ENCODE measurements around the gene MCC. TPM values are rescaled to one million over a fixed set of nuclear protein-coding genes. Genes with fewer than 3 reads are reported as not detected.

The MCC gene
- total RNA-seq, 3 donors from 2014 or later (not counting 1 experiment from before 2014, with no cell fraction given): 0.68 to 1.8 (median 1.4) TPM

- intact Hi-C loops (cut with micrococcal nuclease): no loop called here
- H3K27me3 ChIP-seq (ENCODE audit: control insufficient read depth, insufficient read depth, low read length): no peaks in the 10 kb centered on the region
- Mint-ChIP-seq H3K36me3 (no peaks in the 10 kb centered on the region), H3K4me1 (no peaks in the 10 kb centered on the region), H3K4me3 (no peak overlapping the region), H3K27ac (no peak overlapping the region), H3K27me3 (ENCODE audit: low read depth in 2 of 2) (no peaks in the 10 kb centered on the region), H3K9me3 (no peaks in the 10 kb centered on the region)
- H3K9me3 ChIP-seq (ENCODE audit: control insufficient read depth, insufficient read depth, low read length): no peaks in the 10 kb centered on the region
- TF ChIP-seq, protein P1, sequence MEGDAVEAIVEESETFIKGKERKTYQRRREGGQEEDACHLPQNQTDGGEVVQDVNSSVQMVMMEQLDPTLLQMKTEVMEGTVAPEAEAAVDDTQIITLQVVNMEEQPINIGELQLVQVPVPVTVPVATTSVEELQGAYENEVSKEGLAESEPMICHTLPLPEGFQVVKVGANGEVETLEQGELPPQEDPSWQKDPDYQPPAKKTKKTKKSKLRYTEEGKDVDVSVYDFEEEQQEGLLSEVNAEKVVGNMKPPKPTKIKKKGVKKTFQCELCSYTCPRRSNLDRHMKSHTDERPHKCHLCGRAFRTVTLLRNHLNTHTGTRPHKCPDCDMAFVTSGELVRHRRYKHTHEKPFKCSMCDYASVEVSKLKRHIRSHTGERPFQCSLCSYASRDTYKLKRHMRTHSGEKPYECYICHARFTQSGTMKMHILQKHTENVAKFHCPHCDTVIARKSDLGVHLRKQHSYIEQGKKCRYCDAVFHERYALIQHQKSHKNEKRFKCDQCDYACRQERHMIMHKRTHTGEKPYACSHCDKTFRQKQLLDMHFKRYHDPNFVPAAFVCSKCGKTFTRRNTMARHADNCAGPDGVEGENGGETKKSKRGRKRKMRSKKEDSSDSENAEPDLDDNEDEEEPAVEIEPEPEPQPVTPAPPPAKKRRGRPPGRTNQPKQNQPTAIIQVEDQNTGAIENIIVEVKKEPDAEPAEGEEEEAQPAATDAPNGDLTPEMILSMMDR (IDR thresholded peaks at IDR 0.05): no peak
- ATAC-seq (no peak), DNase-seq (no peak)
- WGBS (ENCODE audit: insufficient coverage): 95% methylated on average over 2 of the region's 2 CpGs
- H3K27ac ChIP-seq (ENCODE audit: low read length): no peak overlapping the region
- H3K36me3 ChIP-seq (ENCODE audit: control insufficient read depth, insufficient read depth, low read length): no peaks in the 10 kb centered on the region
- no peaks in the 10 kb centered on the region for H3K4me1 ChIP-seq (ENCODE audit: control insufficient read depth, insufficient read depth, low read length)
- H3K4me3 ChIP-seq (ENCODE audit: low read length): no peak overlapping the region
Observed at GRCh38 chr5:113068559-113068958, 419.7 kb downstream of the MCC start.

- no peak overlapping the region for H3K27ac ChIP-seq (ENCODE audit: low read length)
- H3K27ac Mint-ChIP-seq: no peak overlapping the region
- TF ChIP-seq, protein P1 (IDR thresholded peaks at IDR 0.05): no peak
Observed at GRCh38 chr5:113067635-113068344, 420.5 kb downstream of the MCC start.

GRCh38 chr5:113065626-113066025, 422.6 kb downstream of the MCC start:
- Histone ChIP-seq H3K36me3 (ENCODE audit: control insufficient read depth, insufficient read depth, low read length) (no peaks in the 10 kb centered on the region), H3K27ac (ENCODE audit: low read length) (no peak overlapping the region), H3K4me3 (ENCODE audit: low read length) (no peak overlapping the region), H3K9me3 (ENCODE audit: control insufficient read depth, insufficient read depth, low read length) (no peaks in the 10 kb centered on the region), H3K27me3 (ENCODE audit: control insufficient read depth, insufficient read depth, low read length) (no peaks in the 10 kb centered on the region), H3K4me1 (ENCODE audit: control insufficient read depth, insufficient read depth, low read length) (no peaks in the 10 kb centered on the region)
- Mint-ChIP-seq H3K9me3 (no peaks in the 10 kb centered on the region), H3K4me3 (no peak overlapping the region), H3K4me1 (peaks cover 0 to 8% of the 10 kb centered on the region in 2 donors), H3K36me3 (no peaks in the 10 kb centered on the region), H3K27me3 (ENCODE audit: low read depth in 2 of 2) (no peaks in the 10 kb centered on the region), H3K27ac (no peak overlapping the region)
- 92% methylated on average over 2 of the region's 2 CpGs for WGBS (ENCODE audit: insufficient coverage)
- no peak for ATAC-seq
- TF ChIP-seq, protein P1 (IDR thresholded peaks at IDR 0.05): no peak
- intact Hi-C loops (cut with micrococcal nuclease): no loop called here
- no peak for DNase-seq

More at GRCh38 chr5:113067635-113068344, 420.5 kb downstream of the MCC start:
- Mint-ChIP-seq H3K27me3 (ENCODE audit: low read depth in 2 of 2) (no peaks in the 10 kb centered on the region), H3K9me3 (no peaks in the 10 kb centered on the region), H3K36me3 (no peaks in the 10 kb centered on the region), H3K4me1 (no peaks in the 10 kb centered on the region), H3K4me3 (no peak overlapping the region)
- DNase-seq (no peak), ATAC-seq (no peak)
- Histone ChIP-seq H3K27me3 (ENCODE audit: control insufficient read depth, insufficient read depth, low read length) (no peaks in the 10 kb centered on the region), H3K9me3 (ENCODE audit: control insufficient read depth, insufficient read depth, low read length) (no peaks in the 10 kb centered on the region), H3K4me1 (ENCODE audit: control insufficient read depth, insufficient read depth, low read length) (no peaks in the 10 kb centered on the region), H3K36me3 (ENCODE audit: control insufficient read depth, insufficient read depth, low read length) (no peaks in the 10 kb centered on the region), H3K4me3 (ENCODE audit: low read length) (no peak overlapping the region)
- intact Hi-C loops (cut with micrococcal nuclease): no loop called here
- WGBS (ENCODE audit: insufficient coverage): 92% methylated on average over 19 of the region's 19 CpGs

DNA sequence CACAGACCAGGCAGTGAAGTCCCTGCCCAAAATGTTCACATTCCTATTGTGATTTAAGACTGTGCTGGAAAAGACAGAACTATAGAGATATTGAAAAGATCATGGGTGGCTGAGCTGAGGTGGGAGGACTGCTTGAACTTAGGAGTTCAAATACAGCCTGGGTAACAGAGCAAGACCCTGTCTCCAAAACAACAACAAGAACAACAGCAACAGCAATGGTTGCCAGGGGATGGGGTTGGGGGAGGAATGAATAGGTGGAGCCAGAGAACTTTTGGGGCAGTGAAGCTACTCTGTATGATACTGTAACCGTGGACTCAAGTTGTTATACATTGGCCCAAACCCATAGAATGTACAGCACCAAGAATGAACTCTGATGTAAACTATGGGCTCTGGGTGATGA, 423.4 kb downstream of the MCC start:
- no peaks in the 10 kb centered on the region for H3K4me1 ChIP-seq (ENCODE audit: control insufficient read depth, insufficient read depth, low read length)
- no peaks in the 10 kb centered on the region for H3K9me3 ChIP-seq (ENCODE audit: control insufficient read depth, insufficient read depth, low read length)
- no peak overlapping the region for H3K4me3 ChIP-seq (ENCODE audit: low read length)
- H3K36me3 Mint-ChIP-seq: no peaks in the 10 kb centered on the region
- no peak overlapping the region for H3K27ac Mint-ChIP-seq
- H3K27me3 Mint-ChIP-seq (ENCODE audit: low read depth in 2 of 2): no peaks in the 10 kb centered on the region
- no peak for DNase-seq
- no peak overlapping the region for H3K4me3 Mint-ChIP-seq
- peaks cover 0 to 8% of the 10 kb centered on the region in 2 donors for H3K4me1 Mint-ChIP-seq
- TF ChIP-seq, protein P1 (IDR thresholded peaks at IDR 0.05): no peak
- no peak overlapping the region for H3K27ac ChIP-seq (ENCODE audit: low read length)
- WGBS (ENCODE audit: insufficient coverage): no CpG with 5 or more reads among the region's 1 CpG
- no peak for ATAC-seq
- no peaks in the 10 kb centered on the region for H3K27me3 ChIP-seq (ENCODE audit: control insufficient read depth, insufficient read depth, low read length)
- no peaks in the 10 kb centered on the region for H3K9me3 Mint-ChIP-seq
- intact Hi-C loops (cut with micrococcal nuclease): no loop called here
- no peaks in the 10 kb centered on the region for H3K36me3 ChIP-seq (ENCODE audit: control insufficient read depth, insufficient read depth, low read length)

Measured in natural killer cell (primary cell).